PC-3 (cell line): ENCODE results near the gene RDX. TPM values are rescaled to one million over a fixed set of nuclear protein-coding genes. Genes with fewer than 3 reads are reported as not detected.

Experiments used
- ATAC-seq: fragments of 200-7000 bp; cut with Tn5 transposase; 2 replicates; pipeline ENCODE4 v1.9.1; 2020; ENCODE audit warnings: mild to moderate bottlenecking, moderate library complexity
- BruUV-seq: library from RNA; stranded (reverse); fragments of 400-500 nt; replicated peaks from 2 replicates; lab custom pipeline; 2021; lab: Mats Ljungman, UMichigan
- CTCF ChIA-PET: fragments of 300-600 bp; sonication (Branson Sonifier 250); formaldehyde crosslinking; loops from one replicate; lab custom pipeline; 2022; ENCODE audit warnings: antibody characterized with exemption; lab: Charles Lee
- POLR2A ChIA-PET: fragments of 300-600 bp; sonication (Branson Sonifier 250); formaldehyde crosslinking; loops from one replicate; lab custom pipeline; 2022; ENCODE audit warnings: antibody characterized with exemption; ENCODE audit not compliant: unreplicated experiment; lab: Charles Lee
- DNase-seq: peaks from one replicate; pipeline ENCODE4 v3.0.0-alpha.2; 2015
- H2AFZ ChIP-seq: fragments of 300-600 bp; sonication (generic); 2 replicates; pipeline ENCODE4 v1.6.0; 2016; ENCODE audit warnings: antibody characterized with exemption, low read length
- H3F3A ChIP-seq: fragments of 300-600 bp; sonication (generic); one replicate; pipeline ENCODE4 v1.6.0; 2017; ENCODE audit warnings: antibody characterized with exemption, low read length, control low read depth, mild to moderate bottlenecking; ENCODE audit not compliant: unreplicated experiment
- H3K27ac ChIP-seq: fragments of 300-600 bp; sonication (generic); 2 replicates; pipeline ENCODE4 v1.5.1; 2016; ENCODE audit warnings: mild to moderate bottlenecking, low read length
- H3K27me3 ChIP-seq: fragments of 300-600 bp; sonication (generic); 2 replicates; pipeline ENCODE4 v1.6.1; 2016; ENCODE audit warnings: low read length, mixed read lengths
- H3K36me3 ChIP-seq: fragments of 300-600 bp; sonication (generic); 2 replicates; pipeline ENCODE4 v1.6.1; 2016; ENCODE audit warnings: low read depth, mixed run types, low read length, mixed read lengths
- H3K4me1 ChIP-seq: fragments of 300-600 bp; sonication (generic); 2 replicates; pipeline ENCODE4 v1.5.1; 2016; ENCODE audit warnings: low read length; ENCODE audit not compliant: insufficient read depth
- H3K4me2 ChIP-seq: fragments of 300-600 bp; sonication (generic); 2 replicates; pipeline ENCODE4 v1.6.0; 2016; ENCODE audit warnings: low read length
- H3K4me3 ChIP-seq: fragments of 300-600 bp; sonication (generic); 2 replicates; pipeline ENCODE4 v1.5.1; 2016; ENCODE audit warnings: mild to moderate bottlenecking, low read length, mixed read lengths
- H3K79me2 ChIP-seq: fragments of 300-600 bp; sonication (generic); 2 replicates; pipeline ENCODE4 v1.6.1; 2017; ENCODE audit warnings: low read length, mixed read lengths
- H3K9ac ChIP-seq: fragments of 300-600 bp; sonication (generic); 2 replicates; pipeline ENCODE4 v1.6.0; 2016; ENCODE audit warnings: mild to moderate bottlenecking, low read length
- H3K9me2 ChIP-seq: fragments of 300-600 bp; sonication (generic); replicated peaks from 2 replicates; pipeline ENCODE4 v1.6.1; 2016; ENCODE audit warnings: mixed run types, low read length, mixed read lengths
- H3K9me3 ChIP-seq: fragments of 300-600 bp; sonication (generic); 2 replicates; pipeline ENCODE4 v1.6.1; 2016; ENCODE audit warnings: low read length, mixed read lengths
- H4K20me1 ChIP-seq: fragments of 300-600 bp; sonication (generic); 2 replicates; pipeline ENCODE4 v1.6.1; 2016; ENCODE audit warnings: low read length, mixed read lengths
- EZH2 ChIP-seq: fragments of 300-600 bp; sonication (generic); IDR thresholded peaks from one replicate; pipeline ENCODE4 v1.6.1; 2017; ENCODE audit warnings: antibody characterized with exemption, mild to moderate bottlenecking, low read length; ENCODE audit not compliant: unreplicated experiment
- EZH2phosphoT487 ChIP-seq: fragments of 300-600 bp; sonication (generic); IDR thresholded peaks from 2 replicates; pipeline ENCODE4 v1.6.1; 2018; ENCODE audit warnings: mild to moderate bottlenecking, antibody characterized with exemption, low read length, borderline replicate concordance
- intact Hi-C: fragments of 100-400 bp; cut with micrococcal nuclease; formaldehyde crosslinking; loops from 2 replicates; pipeline ENCODE4 v1.9.0; 2023
- total RNA-seq: library from RNA; depleted of rRNA; stranded (reverse); fragments of >200 nt; gene quantifications from 2 replicates; pipeline ENCODE4 v1.2.3, GENCODE V29; 2014
- TF ChIP-seq, protein P1 (sequence below): fragments of 300-600 bp; sonication (generic); conservative IDR thresholded peaks from 2 replicates; pipeline ENCODE4 v1.5.1; 2017; ENCODE audit warnings: antibody characterized with exemption, low read depth, mild to moderate bottlenecking, low read length

Gene RDX
- total RNA-seq, 1 experiment from 2014 or later, result 86.2 TPM

DNA sequence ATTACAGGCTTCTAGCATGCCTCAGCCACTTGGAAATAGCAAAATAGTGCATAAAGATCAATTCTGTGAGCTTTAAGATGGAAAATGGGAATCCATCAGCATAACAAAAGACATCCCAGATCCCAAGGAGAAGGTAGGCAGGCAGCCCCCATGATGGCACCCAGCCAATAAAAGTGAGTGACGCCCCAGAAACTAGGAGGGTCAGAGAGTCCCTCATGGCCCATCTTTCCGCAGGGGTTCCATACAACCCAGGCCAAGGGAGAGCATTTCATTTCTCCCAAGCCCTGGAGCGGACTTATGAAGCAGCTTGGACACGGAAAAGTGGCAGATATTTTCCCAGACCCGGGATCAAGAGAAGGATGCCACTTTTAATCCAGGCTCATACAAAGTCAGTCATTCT, 110.0 kb downstream of the RDX start:
- no peak for ATAC-seq
- H3K4me1 ChIP-seq, result peaks cover 37% of the 10 kb centered on the region
- H3K27ac ChIP-seq, result no peak overlapping the region
- H2AFZ ChIP-seq, result no peak overlapping the region
- H3K9me2 ChIP-seq, result no peaks in the 10 kb centered on the region
- H4K20me1 ChIP-seq, result no peaks in the 10 kb centered on the region
- ChIA-PET POLR2A (no interaction called here), CTCF (no interaction called here)
- no peaks in the 10 kb centered on the region for H3K27me3 ChIP-seq
- TF ChIP-seq, protein P1, sequence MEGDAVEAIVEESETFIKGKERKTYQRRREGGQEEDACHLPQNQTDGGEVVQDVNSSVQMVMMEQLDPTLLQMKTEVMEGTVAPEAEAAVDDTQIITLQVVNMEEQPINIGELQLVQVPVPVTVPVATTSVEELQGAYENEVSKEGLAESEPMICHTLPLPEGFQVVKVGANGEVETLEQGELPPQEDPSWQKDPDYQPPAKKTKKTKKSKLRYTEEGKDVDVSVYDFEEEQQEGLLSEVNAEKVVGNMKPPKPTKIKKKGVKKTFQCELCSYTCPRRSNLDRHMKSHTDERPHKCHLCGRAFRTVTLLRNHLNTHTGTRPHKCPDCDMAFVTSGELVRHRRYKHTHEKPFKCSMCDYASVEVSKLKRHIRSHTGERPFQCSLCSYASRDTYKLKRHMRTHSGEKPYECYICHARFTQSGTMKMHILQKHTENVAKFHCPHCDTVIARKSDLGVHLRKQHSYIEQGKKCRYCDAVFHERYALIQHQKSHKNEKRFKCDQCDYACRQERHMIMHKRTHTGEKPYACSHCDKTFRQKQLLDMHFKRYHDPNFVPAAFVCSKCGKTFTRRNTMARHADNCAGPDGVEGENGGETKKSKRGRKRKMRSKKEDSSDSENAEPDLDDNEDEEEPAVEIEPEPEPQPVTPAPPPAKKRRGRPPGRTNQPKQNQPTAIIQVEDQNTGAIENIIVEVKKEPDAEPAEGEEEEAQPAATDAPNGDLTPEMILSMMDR, result no peak
- TF ChIP-seq EZH2 (no peak), EZH2phosphoT487 (no peak)
- H3F3A ChIP-seq, result no peaks in the 10 kb centered on the region
- H3K4me2 ChIP-seq, result no peak overlapping the region
- H3K4me3 ChIP-seq, result no peak overlapping the region
- no peaks in the 10 kb centered on the region for H3K36me3 ChIP-seq
- no peaks in the 10 kb centered on the region for H3K9me3 ChIP-seq
- intact Hi-C loops, result no loop called here
- BruUV-seq, result no TSS peak
- no peak overlapping the region for H3K9ac ChIP-seq
- H3K79me2 ChIP-seq, result no peaks in the 10 kb centered on the region
- no peak for DNase-seq

DNA sequence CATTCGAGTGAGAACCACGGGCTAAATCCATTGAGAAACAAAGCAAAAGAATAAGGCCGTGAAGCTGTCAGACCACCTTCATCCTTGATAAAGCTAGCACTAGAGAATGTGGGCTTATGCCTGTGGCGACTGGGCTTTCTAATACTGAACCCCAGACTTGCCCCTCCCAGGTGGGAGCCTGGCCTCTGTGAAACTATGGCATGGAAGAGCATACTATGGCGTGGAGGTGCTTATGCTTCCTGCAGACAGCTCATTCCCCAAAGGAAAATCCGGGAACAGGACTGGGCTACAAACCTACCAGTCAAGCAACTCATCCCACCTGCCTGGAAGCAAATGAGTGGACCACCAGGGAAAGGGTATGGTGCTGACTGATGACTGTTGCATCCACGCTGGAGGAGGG, 110.8 kb downstream of the RDX start:
- POLR2A ChIA-PET, result no interaction called here
- DNase-seq, result no peak
- Histone ChIP-seq H3K9me2 (no peaks in the 10 kb centered on the region), H3K4me3 (no peak overlapping the region), H3K36me3 (no peaks in the 10 kb centered on the region), H3K9me3 (no peaks in the 10 kb centered on the region), H2AFZ (no peak overlapping the region), H3K9ac (no peak overlapping the region), H4K20me1 (no peaks in the 10 kb centered on the region), H3F3A (no peaks in the 10 kb centered on the region), H3K4me1 (peaks cover 37% of the 10 kb centered on the region), H3K27ac (peak overlapping the region; percentile 63), H3K79me2 (no peaks in the 10 kb centered on the region), H3K27me3 (no peaks in the 10 kb centered on the region), H3K4me2 (peak overlapping the region; percentile 40)
- intact Hi-C loops, result no loop called here
- no peak for ATAC-seq
- CTCF ChIA-PET, result no interaction called here
- no TSS peak for BruUV-seq
- TF ChIP-seq, protein P1, result no peak
- no peak for TF ChIP-seq EZH2
- TF ChIP-seq EZH2phosphoT487, result no peak

DNA sequence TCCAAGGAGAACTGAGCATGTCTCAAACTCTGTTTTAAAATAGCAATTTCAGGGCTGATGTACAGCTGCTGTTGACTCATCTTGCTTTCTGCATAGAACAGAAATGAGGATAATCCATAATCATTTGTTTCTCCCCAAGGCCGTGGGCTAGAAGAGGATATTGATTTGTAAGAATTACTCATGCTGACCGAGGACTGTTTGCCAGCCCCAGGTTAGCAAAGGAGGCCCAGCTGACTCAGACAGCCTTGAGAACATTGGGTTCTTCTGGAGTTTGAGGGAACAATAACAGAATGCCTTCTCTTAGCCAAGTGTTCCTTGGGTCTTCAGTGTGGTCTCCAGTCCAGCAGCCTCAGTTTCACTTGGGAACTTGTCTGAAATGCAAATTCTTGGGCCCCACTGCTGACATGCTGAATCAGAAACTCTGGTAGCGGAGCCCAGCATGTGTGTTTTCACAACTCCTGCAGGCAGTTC, 111.3 kb downstream of the RDX start:
- no peaks in the 10 kb centered on the region for H3K36me3 ChIP-seq
- H3K79me2 ChIP-seq, result no peaks in the 10 kb centered on the region
- peak overlapping the region; percentile 40 for H3K4me2 ChIP-seq
- BruUV-seq, result no TSS peak
- no peaks in the 10 kb centered on the region for H3K9me2 ChIP-seq
- H3K27me3 ChIP-seq, result no peaks in the 10 kb centered on the region
- H3F3A ChIP-seq, result no peaks in the 10 kb centered on the region
- POLR2A ChIA-PET, result no interaction called here
- peak overlapping the region; percentile 63 for H3K27ac ChIP-seq
- DNase-seq, result peak; percentile 82
- H3K9ac ChIP-seq, result no peak overlapping the region; the same call in 1 of the 2 replicates
- no peak overlapping the region for H3K4me3 ChIP-seq
- H2AFZ ChIP-seq, result no peak overlapping the region
- CTCF ChIA-PET, result no interaction called here
- peak; percentile 70 for ATAC-seq
- TF ChIP-seq, protein P1, result no peak
- TF ChIP-seq EZH2phosphoT487, result no peak
- TF ChIP-seq EZH2, result no peak
- H4K20me1 ChIP-seq, result no peaks in the 10 kb centered on the region
- H3K9me3 ChIP-seq, result no peaks in the 10 kb centered on the region
- H3K4me1 ChIP-seq, result peaks cover 37% of the 10 kb centered on the region
- intact Hi-C loops, result no loop called here
